ENCODE data around the gene CLEC16A. TPM values are rescaled to one million over a fixed set of nuclear protein-coding genes. Genes with fewer than 3 reads are reported as not detected.

Gene CLEC16A
- total and polyA plus RNA-seq, 2 donors (not counting 1 experiment from before 2014, with no cell fraction given), result 21.9 to 79.5 TPM

- CTCF ChIA-PET, result interaction anchor here (0.7 to 6.5 kb wide), 15 partner anchors 8 to 433 kb away, joined by 3 to 50 read pairs (median 5); partner anchors contain the start of gene SOCS1
- no peak overlapping the region for H3K27ac ChIP-seq (ENCODE audit: low read length in 2 of 2)
- POLR2A ChIA-PET, result interaction anchor here (0.6 to 0.7 kb wide), 2 partner anchors 384 to 436 kb away, joined by 6 to 7 read pairs; no protein-coding TSS in a partner anchor
- H3K36me3 ChIP-seq (replicated peaks in 1 of 2; ENCODE audit: control extremely low read depth in 1 of 2, control insufficient read depth in 1 of 2, extremely low read depth in 1 of 2, insufficient read depth in 2 of 2, low read length in 1 of 2), result peaks cover 1 to 69% of the 10 kb centered on the region in 2 experiments
- peaks cover 15% of the 10 kb centered on the region for H3K79me2 ChIP-seq (ENCODE audit: control insufficient read depth, insufficient read depth, low read length)
- Mint-ChIP-seq H3K27ac (no peak overlapping the region), H3K4me1 (no peaks in the 10 kb centered on the region), H3K27me3 (no peaks in the 10 kb centered on the region), H3K9me3 (ENCODE audit: insufficient read depth) (no peaks in the 10 kb centered on the region), H3K4me3 (no peak overlapping the region)
- H3K9me3 ChIP-seq (ENCODE audit: control extremely low read depth in 1 of 3, control insufficient read depth in 2 of 3, insufficient read depth in 1 of 3, low read length in 2 of 3), result no peaks in the 10 kb centered on the region
- H3K9ac ChIP-seq (ENCODE audit: low read length), result no peak overlapping the region
- WGBS (ENCODE audit: insufficient coverage), result 86% methylated on average over 7 of the region's 12 CpGs
- no peak overlapping the region for H2AFZ ChIP-seq (ENCODE audit: insufficient read depth, low read depth, low read length, poor library complexity, severe bottlenecking)
- DNase-seq (no peak), ATAC-seq (ENCODE audit: low read depth) (no peak)
- no peaks in the 10 kb centered on the region for H3K4me1 ChIP-seq (ENCODE audit: control insufficient read depth in 2 of 2, insufficient read depth in 2 of 2, low read length in 2 of 2)
- H3K27me3 ChIP-seq (replicated peaks in 1 of 4; ENCODE audit: control extremely low read depth in 1 of 4, control insufficient read depth in 3 of 4, insufficient read depth in 4 of 4, low read length in 3 of 4), result no peaks in the 10 kb centered on the region
- intact Hi-C loops (cut with micrococcal nuclease), result no loop called here
- no peak for TF ChIP-seq CTCF (IDR thresholded peaks at IDR 0.05)
- no peak for TF ChIP-seq EZH2 (IDR thresholded peaks at IDR 0.05; ENCODE audit: borderline replicate concordance, insufficient read depth, low read depth, low read length, poor library complexity, severe bottlenecking)
- peaks cover 7% of the 10 kb centered on the region for H4K20me1 ChIP-seq (ENCODE audit: control insufficient read depth, insufficient read depth, low read length, poor library complexity, severe bottlenecking)
- H3K4me3 ChIP-seq (ENCODE audit: control extremely low read depth in 1 of 5, extremely low read depth in 1 of 5, insufficient read depth in 1 of 5, low read depth in 2 of 5, low read length in 4 of 5), result no peak overlapping the region
- no peak overlapping the region for H3K4me2 ChIP-seq (replicated peaks; ENCODE audit: low read depth, low read length, poor library complexity, severe bottlenecking)
These were observed 28.6 kb downstream of the CLEC16A start for GRCh38 chr16:10972819-10973464.

GRCh38 chr16:10976634-10977033, 32.3 kb downstream of the CLEC16A start:
- Mint-ChIP-seq H3K4me1 (peaks cover 10% of the 10 kb centered on the region), H3K4me3 (no peak overlapping the region), H3K27ac (no peak overlapping the region), H3K27me3 (no peaks in the 10 kb centered on the region), H3K9me3 (ENCODE audit: insufficient read depth) (no peaks in the 10 kb centered on the region)
- no peaks in the 10 kb centered on the region for H3K9me3 ChIP-seq (ENCODE audit: control extremely low read depth in 1 of 3, control insufficient read depth in 2 of 3, insufficient read depth in 1 of 3, low read length in 2 of 3)
- no peaks in the 10 kb centered on the region for H3K27me3 ChIP-seq (replicated peaks in 1 of 4; ENCODE audit: control extremely low read depth in 1 of 4, control insufficient read depth in 3 of 4, insufficient read depth in 4 of 4, low read length in 3 of 4)
- H4K20me1 ChIP-seq (ENCODE audit: control insufficient read depth, insufficient read depth, low read length, poor library complexity, severe bottlenecking), result peaks cover 5% of the 10 kb centered on the region
- CTCF ChIA-PET, result interaction anchor here (0.6 to 2.4 kb wide), 5 partner anchors 11 to 275 kb away, joined by 3 to 7 read pairs (median 4); no protein-coding TSS in a partner anchor
- H3K27ac ChIP-seq (ENCODE audit: low read length in 2 of 2), result no peak overlapping the region
- peaks cover 12% of the 10 kb centered on the region for H3K79me2 ChIP-seq (ENCODE audit: control insufficient read depth, insufficient read depth, low read length)
- no peak overlapping the region for H2AFZ ChIP-seq (ENCODE audit: insufficient read depth, low read depth, low read length, poor library complexity, severe bottlenecking)
- POLR2A ChIA-PET, result no interaction called here
- no peak overlapping the region for H3K4me3 ChIP-seq (ENCODE audit: control extremely low read depth in 1 of 5, extremely low read depth in 1 of 5, insufficient read depth in 1 of 5, low read depth in 2 of 5, low read length in 4 of 5)
- no peak for DNase-seq
- intact Hi-C loops (cut with micrococcal nuclease), result no loop called here
- peaks cover 0 to 1% of the 10 kb centered on the region in 2 donors for H3K4me1 ChIP-seq (ENCODE audit: control insufficient read depth in 2 of 2, insufficient read depth in 2 of 2, low read length in 2 of 2)
- 100% methylated on average over 2 of the region's 3 CpGs for WGBS (ENCODE audit: insufficient coverage)
- no peak overlapping the region for H3K9ac ChIP-seq (ENCODE audit: low read length)
- no peak overlapping the region for H3K4me2 ChIP-seq (replicated peaks; ENCODE audit: low read depth, low read length, poor library complexity, severe bottlenecking)
- TF ChIP-seq CTCF (IDR thresholded peaks at IDR 0.05) (no peak), EZH2 (IDR thresholded peaks at IDR 0.05; ENCODE audit: borderline replicate concordance, insufficient read depth, low read depth, low read length, poor library complexity, severe bottlenecking) (no peak)
- no peak for ATAC-seq (ENCODE audit: low read depth)
- H3K36me3 ChIP-seq (replicated peaks in 1 of 2; ENCODE audit: control extremely low read depth in 1 of 2, control insufficient read depth in 1 of 2, extremely low read depth in 1 of 2, insufficient read depth in 2 of 2, low read length in 1 of 2), result peaks cover 6 to 69% of the 10 kb centered on the region in 2 experiments
